Spinal cord (tissue), 10 donors: ENCODE measurements around the gene KCNQ4. TPM values are rescaled to one million over a fixed set of nuclear protein-coding genes. Genes with fewer than 3 reads are reported as not detected.

Source experiments
- DNase-seq, 6 donors: peaks; one replicate each; pipeline versions ENCODE4 v3.0.0 to v3.0.0-alpha.2; 2013 to 2015; ENCODE audit warnings: low spot score in 6 of 6, low read depth in 4 of 6
- H3K27ac ChIP-seq: one replicate; pipeline ENCODE4 v1.5.1; 2013; ENCODE audit warnings: low read depth, low read length, control low read depth
- H3K27me3 ChIP-seq: one replicate; pipeline ENCODE4 v1.6.1; 2013; ENCODE audit warnings: low read length; ENCODE audit not compliant: control insufficient read depth, insufficient read depth
- H3K36me3 ChIP-seq: one replicate; pipeline ENCODE4 v1.6.1; 2013; ENCODE audit warnings: low read length; ENCODE audit not compliant: control insufficient read depth, insufficient read depth
- H3K4me1 ChIP-seq: one replicate; pipeline ENCODE4 v1.6.1; 2013; ENCODE audit warnings: low read length; ENCODE audit not compliant: control insufficient read depth, insufficient read depth
- H3K4me3 ChIP-seq: one replicate; pipeline ENCODE4 v1.5.1; 2013; ENCODE audit warnings: low read depth, low read length, control low read depth
- H3K9me3 ChIP-seq: one replicate; pipeline ENCODE4 v1.6.1; 2013; ENCODE audit warnings: low read length; ENCODE audit not compliant: control insufficient read depth, insufficient read depth
- WGBS: methylation state at CpG from one replicate; pipeline ENCODE4 v1.1.5; 2013; ENCODE audit warnings: missing lambda C conversion rate; ENCODE audit not compliant: insufficient coverage; 5-methylcytosine and 5-hydroxymethylcytosine counted together
- polyA plus RNA-seq, 2 donors: library from polyadenylated mRNA; unstranded; fragments of 120-200 nt; gene quantifications; one replicate each; pipeline ENCODE4 v1.2.1, GENCODE V29; 2013; ENCODE audit not compliant: insufficient read length in 2 of 2
- total RNA-seq, 2 donors: library from RNA; depleted of rRNA in 1 of 2; stranded (reverse); fragments of 120-200 nt in 1 of 2; fragments of >200 nt in 1 of 2; gene quantifications; one replicate each; pipeline versions ENCODE4 v1.2.3 to v1.2.4, GENCODE V29; 2013 to 2014
- donor health status: healthy.

The KCNQ4 gene
- total and polyA plus RNA-seq, 4 donors, result 1.3 to 7.5 (median 3.6) TPM

- no peak for DNase-seq
- Histone ChIP-seq H3K36me3 (peaks cover 45% of the 10 kb centered on the region), H3K4me1 (no peaks in the 10 kb centered on the region), H3K27ac (no peak overlapping the region), H3K27me3 (no peaks in the 10 kb centered on the region), H3K9me3 (no peaks in the 10 kb centered on the region), H3K4me3 (no peak overlapping the region)
- WGBS, result 31% methylated on average over 2 of the region's 2 CpGs
Observed at GRCh38 chr1:40764981-40765380, 18.6 kb upstream of the KCNQ4 start.

GRCh38 chr1:40766017-40766416 is 17.6 kb upstream of the KCNQ4 start:
- Histone ChIP-seq H3K27me3 (no peaks in the 10 kb centered on the region), H3K27ac (no peak overlapping the region), H3K36me3 (peaks cover 45% of the 10 kb centered on the region), H3K9me3 (no peaks in the 10 kb centered on the region), H3K4me1 (no peaks in the 10 kb centered on the region), H3K4me3 (no peak overlapping the region)
- WGBS, result 100% methylated on average over 1 of the region's 2 CpGs
- DNase-seq, result peak in 1 of 6 donors; percentile 72

GRCh38 chr1:40766560-40766959 is 17.0 kb upstream of the KCNQ4 start:
- no peaks in the 10 kb centered on the region for H3K9me3 ChIP-seq
- no peaks in the 10 kb centered on the region for H3K4me1 ChIP-seq
- H3K27me3 ChIP-seq, result no peaks in the 10 kb centered on the region
- WGBS, result 94% methylated on average over 3 of the region's 4 CpGs
- H3K36me3 ChIP-seq, result peaks cover 45% of the 10 kb centered on the region
- DNase-seq, result no peak
- no peak overlapping the region for H3K27ac ChIP-seq
- no peak overlapping the region for H3K4me3 ChIP-seq

GRCh38 chr1:40768146-40768990 is 15.2 kb upstream of the KCNQ4 start:
- 60% methylated on average over 4 of the region's 7 CpGs for WGBS
- Histone ChIP-seq H3K9me3 (no peaks in the 10 kb centered on the region), H3K27me3 (no peaks in the 10 kb centered on the region), H3K27ac (no peak overlapping the region), H3K36me3 (peaks cover 46% of the 10 kb centered on the region), H3K4me3 (no peak overlapping the region), H3K4me1 (no peaks in the 10 kb centered on the region)
- DNase-seq, result no peak

- DNase-seq, result peak in 2 of 6 donors; percentile 39 to 51
- Histone ChIP-seq H3K27me3 (no peaks in the 10 kb centered on the region), H3K9me3 (no peaks in the 10 kb centered on the region), H3K27ac (no peak overlapping the region), H3K4me3 (no peak overlapping the region), H3K4me1 (no peaks in the 10 kb centered on the region), H3K36me3 (peaks cover 46% of the 10 kb centered on the region)
- 68% methylated on average over 3 of the region's 4 CpGs for WGBS
Observed at GRCh38 chr1:40769815-40770214, 13.8 kb upstream of the KCNQ4 start.

- 91% methylated on average over 10 of the region's 18 CpGs for WGBS
- no peak for DNase-seq
- Histone ChIP-seq H3K27ac (no peak overlapping the region), H3K4me3 (no peak overlapping the region), H3K4me1 (no peaks in the 10 kb centered on the region), H3K27me3 (no peaks in the 10 kb centered on the region), H3K9me3 (no peaks in the 10 kb centered on the region), H3K36me3 (peaks cover 48% of the 10 kb centered on the region)
Observed at GRCh38 chr1:40770296-40771070, 13.1 kb upstream of the KCNQ4 start.

- H3K27me3 ChIP-seq, result no peaks in the 10 kb centered on the region
Observed at GRCh38 chr1:40772146-40772955, 11.2 kb upstream of the KCNQ4 start.

GRCh38 chr1:40773748-40774265 is 9.8 kb upstream of the KCNQ4 start:
- WGBS, result 68% methylated on average over 4 of the region's 6 CpGs
- H3K27me3 ChIP-seq, result no peaks in the 10 kb centered on the region
- H3K4me3 ChIP-seq, result no peak overlapping the region
- no peak for DNase-seq
- H3K9me3 ChIP-seq, result peaks cover 1% of the 10 kb centered on the region
- no peak overlapping the region for H3K27ac ChIP-seq
- no peaks in the 10 kb centered on the region for H3K4me1 ChIP-seq
- H3K36me3 ChIP-seq, result peaks cover 38% of the 10 kb centered on the region

More at GRCh38 chr1:40772146-40772955, 11.2 kb upstream of the KCNQ4 start:
- H3K27ac ChIP-seq, result no peak overlapping the region
- 26% methylated on average over 2 of the region's 2 CpGs for WGBS
- H3K36me3 ChIP-seq, result peaks cover 43% of the 10 kb centered on the region
- peaks cover 1% of the 10 kb centered on the region for H3K9me3 ChIP-seq
- no peaks in the 10 kb centered on the region for H3K4me1 ChIP-seq
- H3K4me3 ChIP-seq, result no peak overlapping the region
- DNase-seq, result peak in 1 of 6 donors; percentile 33
